WTC11 (cell line): ENCODE results near the gene SLC2A10. TPM values are rescaled to one million over a fixed set of nuclear protein-coding genes. Genes with fewer than 3 reads are reported as not detected.
A peak's percentile ranks its signal among the peaks of the same experiment; 100 is the strongest.

Experiments used
- ATAC-seq: fragments of 200-7000 bp; cut with Tn5 transposase; 2 replicates; pipeline ENCODE4 v1.10.0; 2021; ENCODE audit warnings: mild to moderate bottlenecking, moderate library complexity
- CTCF ChIA-PET: fragments of 300-600 bp; sonication (Branson Sonifier 250); formaldehyde crosslinking; loops from one replicate; lab custom pipeline; 2021; ENCODE audit warnings: antibody characterized with exemption; lab: Charles Lee
- POLR2A ChIA-PET: fragments of 350-600 bp; sonication (Branson Sonifier 250); formaldehyde crosslinking; loops from one replicate; lab custom pipeline; 2021; ENCODE audit warnings: antibody characterized with exemption; lab: Charles Lee
- DNase-seq: peaks from one replicate; pipeline ENCODE4 v3.0.0; 2021; ENCODE audit warnings: low spot score
- H3K27ac Mint-ChIP-seq: 2 replicates; pipeline ENCODE4 v1.8.0; 2021; ENCODE audit warnings: mixed read lengths
- H3K27me3 Mint-ChIP-seq: 2 replicates; pipeline ENCODE4 v1.8.0; 2021; ENCODE audit warnings: low read depth, mild to moderate bottlenecking, moderate library complexity, mixed read lengths
- H3K36me3 Mint-ChIP-seq: 2 replicates; pipeline ENCODE4 v1.8.0; 2021; ENCODE audit warnings: mixed read lengths
- H3K4me1 Mint-ChIP-seq: 2 replicates; pipeline ENCODE4 v1.8.0; 2022; ENCODE audit warnings: mixed read lengths
- H3K4me3 Mint-ChIP-seq: 2 replicates; pipeline ENCODE4 v1.8.0; 2021; ENCODE audit warnings: mild to moderate bottlenecking, moderate library complexity, mixed read lengths
- H3K9me3 Mint-ChIP-seq: 2 replicates; pipeline ENCODE4 v1.8.0; 2021; ENCODE audit warnings: mixed read lengths
- ATF2 ChIP-seq: sonication (generic); formaldehyde crosslinking; IDR thresholded peaks from 2 replicates; pipeline ENCODE4 v1.8.1; 2022; ENCODE audit warnings: low read depth, missing genetic modification reagents, borderline replicate concordance
- CDX4 ChIP-seq: fragments of 250-450 bp; sonication (Bioruptor Pico); IDR thresholded peaks from 2 replicates; pipeline ENCODE4 v1.9.0; 2021; ENCODE audit warnings: moderate library complexity, mild to moderate bottlenecking, inconsistent platforms, borderline replicate concordance
- FOXK1 ChIP-seq: sonication (generic); formaldehyde crosslinking; IDR thresholded peaks from 2 replicates; pipeline ENCODE4 v1.8.0; 2022; ENCODE audit warnings: mild to moderate bottlenecking, moderate library complexity, missing genetic modification reagents
- GTF2I ChIP-seq: fragments of 250-450 bp; sonication (Bioruptor Pico); conservative IDR thresholded peaks from 2 replicates; pipeline ENCODE4 v1.4.0; 2021; ENCODE audit warnings: mild to moderate bottlenecking
- MLX ChIP-seq: sonication (generic); formaldehyde crosslinking; IDR thresholded peaks from 2 replicates; pipeline ENCODE4 v1.8.1; 2023; ENCODE audit warnings: mild to moderate bottlenecking, missing genetic modification reagents, moderate library complexity
- MYBL2 ChIP-seq: sonication (generic); formaldehyde crosslinking; IDR thresholded peaks from 2 replicates; pipeline ENCODE4 v1.8.1; 2023; ENCODE audit warnings: mild to moderate bottlenecking, moderate library complexity, missing genetic modification reagents
- NR2C2 ChIP-seq: sonication (generic); formaldehyde crosslinking; IDR thresholded peaks from 2 replicates; pipeline ENCODE4 v1.8.0; 2022; ENCODE audit warnings: mild to moderate bottlenecking, missing genetic modification reagents
- NR3C1 ChIP-seq: sonication (generic); formaldehyde crosslinking; conservative IDR thresholded peaks from 2 replicates; pipeline ENCODE4 v1.8.1; 2023; ENCODE audit warnings: low read depth, mild to moderate bottlenecking, missing genetic modification reagents
- RELA ChIP-seq: sonication (generic); formaldehyde crosslinking; IDR thresholded peaks from 2 replicates; pipeline ENCODE4 v1.8.1; 2022; ENCODE audit warnings: missing genetic modification reagents, mild to moderate bottlenecking, borderline replicate concordance
- RORB ChIP-seq: fragments of 250-450 bp; sonication (Bioruptor Pico); IDR thresholded peaks from 2 replicates; pipeline ENCODE4 v1.9.0; 2021; ENCODE audit warnings: mild to moderate bottlenecking
- SP1 ChIP-seq: sonication (generic); formaldehyde crosslinking; conservative IDR thresholded peaks from 2 replicates; pipeline ENCODE4 v1.8.1; 2022; ENCODE audit warnings: missing genetic modification reagents
- TEAD4 ChIP-seq: sonication (generic); formaldehyde crosslinking; IDR thresholded peaks from 2 replicates; pipeline ENCODE4 v1.8.0; 2022; ENCODE audit warnings: mild to moderate bottlenecking, missing genetic modification reagents
- TP53 ChIP-seq: sonication (generic); formaldehyde crosslinking; IDR thresholded peaks from 2 replicates; pipeline ENCODE4 v1.8.1; 2023; ENCODE audit warnings: mild to moderate bottlenecking, missing genetic modification reagents
- ZNF532 ChIP-seq: fragments of 250-450 bp; sonication (Bioruptor Pico); IDR thresholded peaks from 2 replicates; pipeline ENCODE4 v1.9.0; 2021; ENCODE audit warnings: mild to moderate bottlenecking, borderline replicate concordance
- ZSCAN18 ChIP-seq: fragments of 250-450 bp; sonication (Bioruptor Pico); IDR thresholded peaks from 2 replicates; pipeline ENCODE4 v2.1.2; 2022; ENCODE audit warnings: mild to moderate bottlenecking, moderate library complexity
- total RNA-seq: library from RNA; stranded (reverse); gene quantifications from 3 replicates; pipeline ENCODE4 v1.2.3, GENCODE V29; 2021

The SLC2A10 gene
- total RNA-seq, 1 experiment from 2014 or later = 8.0 TPM

- peaks cover 27% of the 10 kb centered on the region for H3K9me3 Mint-ChIP-seq
- no peak for DNase-seq
- peak overlapping the region; percentile 70 for H3K4me3 Mint-ChIP-seq
- peaks cover 38% of the 10 kb centered on the region for H3K4me1 Mint-ChIP-seq
- peak overlapping the region; percentile 66 for H3K27ac Mint-ChIP-seq
- peak; percentile 17 for ATAC-seq
- ChIA-PET CTCF (interaction anchor here (0.9 to 1.0 kb wide), 4 partner anchors 16 to 311 kb away, joined by 3 to 7 read pairs (median 3); partner anchors contain the start of gene TP53RK), POLR2A (no interaction called here)
- peaks cover 8% of the 10 kb centered on the region for H3K27me3 Mint-ChIP-seq
- peaks cover 14% of the 10 kb centered on the region for H3K36me3 Mint-ChIP-seq
- no peak for TF ChIP-seq CDX4 (CRISPR knock-in tag)
- no peak for TF ChIP-seq TEAD4 (CRISPR knock-in tag)
- TF ChIP-seq NR3C1 (CRISPR knock-in tag) = no peak
- no peak for TF ChIP-seq TP53
- no peak for TF ChIP-seq RORB (CRISPR knock-in tag)
- TF ChIP-seq RELA = no peak
- no peak for TF ChIP-seq MYBL2 (CRISPR knock-in tag)
- no peak for TF ChIP-seq ZSCAN18 (CRISPR knock-in tag)
- TF ChIP-seq ATF2 (CRISPR knock-in tag) = no peak
- no peak for TF ChIP-seq FOXK1
- TF ChIP-seq SP1 = no peak
- TF ChIP-seq MLX (CRISPR knock-in tag) = no peak
- no peak for TF ChIP-seq NR2C2 (CRISPR knock-in tag)
- no peak for TF ChIP-seq ZNF532 (CRISPR knock-in tag)
Measured at GRCh38 chr20:46709055-46709458, 392 bp upstream of the SLC2A10 start.

- peak overlapping the region; percentile 58; the same call in 1 of the 2 replicates for H3K27ac Mint-ChIP-seq
- no peak for DNase-seq
- no peak for TF ChIP-seq SP1
- TF ChIP-seq GTF2I (CRISPR knock-in tag) = 0 out of 2 replicates have a peak, but pooled peaks have one; percentile 9
- CTCF ChIA-PET = interaction anchor here (0.6 to 1.5 kb wide), 4 partner anchors 110 to 486 kb away, joined by 3 to 5 read pairs (median 3); no protein-coding TSS in a partner anchor
- no peak for ATAC-seq
- peak overlapping the region; percentile 82 for H3K4me3 Mint-ChIP-seq
- H3K9me3 Mint-ChIP-seq = peaks cover 23% of the 10 kb centered on the region
- POLR2A ChIA-PET = no interaction called here
- H3K36me3 Mint-ChIP-seq = peaks cover 14% of the 10 kb centered on the region
- H3K4me1 Mint-ChIP-seq = peaks cover 32% of the 10 kb centered on the region
- H3K27me3 Mint-ChIP-seq = peaks cover 8% of the 10 kb centered on the region
Measured at GRCh38 chr20:46710153-46710913, 884 bp downstream of the SLC2A10 start.
